ENCODE results near the gene PHLDA3.

- TF ChIP-seq CTCF (IDR thresholded peaks at IDR 0.05; ENCODE audit: low read depth, low read length) = no peak
- TF ChIP-seq EZH2phosphoT487 (IDR thresholded peaks at IDR 0.05; ENCODE audit: low read depth) = no peak
Measured at GRCh38 chr1:201486187-201486586, 17.2 kb upstream of the PHLDA3 start.

Data from OCI-LY3 (cell line).